Measurements from ENCODE around the gene RB1. TPM values are rescaled to one million over a fixed set of nuclear protein-coding genes. Genes with fewer than 3 reads are reported as not detected.

RB1 gene
- total RNA-seq, 1 experiment from 2014 or later = 36.7 TPM

- no TSS peak for BruUV-seq (replicated peaks)
Measured at GRCh38 chr13:48496271-48497161, 193.0 kb downstream of the RB1 start.

More at GRCh38 chr13:48496271-48497161, 193.0 kb downstream of the RB1 start:
- H3K9me2 ChIP-seq (ENCODE audit: insufficient read depth) = no peaks in the 10 kb centered on the region
- no peak overlapping the region for H3K9ac ChIP-seq (ENCODE audit: low read length)
- H3K4me1 ChIP-seq (ENCODE audit: control insufficient read depth in 1 of 2, insufficient read depth in 2 of 2, low read length in 2 of 2) = no peaks in the 10 kb centered on the region
- H3K36me3 ChIP-seq (ENCODE audit: control insufficient read depth in 1 of 2, insufficient read depth in 2 of 2, low read length in 2 of 2) = no peaks in the 10 kb centered on the region
- no peaks in the 10 kb centered on the region for H3K79me2 ChIP-seq (ENCODE audit: insufficient read depth, low read length)
- no peaks in the 10 kb centered on the region for H3K9me3 ChIP-seq (ENCODE audit: control insufficient read depth in 1 of 2, insufficient read depth in 1 of 2, low read depth in 1 of 2, low read length in 2 of 2)
- DNase-seq (ENCODE audit: low read depth, low spot score) (no peak), ATAC-seq (no peak)
- no peak overlapping the region for H2AFZ ChIP-seq (ENCODE audit: low read depth, low read length, poor library complexity, severe bottlenecking)
- no peaks in the 10 kb centered on the region for H3K27me3 ChIP-seq (ENCODE audit: insufficient read depth, low read length)
- no peak overlapping the region for H3K4me3 ChIP-seq (replicated peaks in 1 of 2; ENCODE audit: low read depth in 1 of 2, low read length in 2 of 2)
- no peak overlapping the region for H3K27ac ChIP-seq (ENCODE audit: low read depth, low read length)
- CTCF ChIA-PET = no interaction called here
- RAD21 ChIA-PET (ENCODE audit: low non-redundant PET in 1 of 2, low total read pairs in 2 of 2, uncharacterized antibody in 2 of 2, unreplicated experiment in 2 of 2) = no interaction called here
- POLR2A ChIA-PET = no interaction called here
- no peak for TF ChIP-seq EZH2phosphoT487 (IDR thresholded peaks at IDR 0.05; ENCODE audit: borderline replicate concordance)
- TF ChIP-seq YY1 (IDR thresholded peaks at IDR 0.05; ENCODE audit: extremely low read depth, insufficient replicate concordance, low read depth, low read length) = no peak
- TF ChIP-seq SIN3A (IDR thresholded peaks at IDR 0.05; ENCODE audit: low read depth) = no peak
- no peak for TF ChIP-seq CEBPB (IDR thresholded peaks at IDR 0.05; ENCODE audit: low read depth)
- no peak for TF ChIP-seq RAD21 (IDR thresholded peaks at IDR 0.05; ENCODE audit: low read depth)
- no peak for TF ChIP-seq ZBTB33 (IDR thresholded peaks at IDR 0.05; ENCODE audit: extremely low read depth, insufficient replicate concordance, low read length)
- TF ChIP-seq POLR2AphosphoS5 (IDR thresholded peaks at IDR 0.05; ENCODE audit: low read depth, low read length) = no peak
- no peak for TF ChIP-seq ZFX (IDR thresholded peaks at IDR 0.05)
- TF ChIP-seq ELF1 (IDR thresholded peaks at IDR 0.05; ENCODE audit: borderline replicate concordance, low read depth) = no peak
- TF ChIP-seq TCF7L2 (IDR thresholded peaks at IDR 0.05; ENCODE audit: borderline replicate concordance, extremely low read depth, insufficient read depth, insufficient read length) = no peak
- no peak for TF ChIP-seq POLR2A (IDR thresholded peaks at IDR 0.05; ENCODE audit: borderline replicate concordance, extremely low read depth, insufficient read depth, insufficient read length)
- TF ChIP-seq SRF (IDR thresholded peaks at IDR 0.05; ENCODE audit: low read depth) = no peak
- TF ChIP-seq MAX (IDR thresholded peaks at IDR 0.05) = no peak
- no peak for TF ChIP-seq EGR1 (IDR thresholded peaks at IDR 0.05; ENCODE audit: low read depth)
- no peak for TF ChIP-seq REST (IDR thresholded peaks at IDR 0.05; ENCODE audit: low read depth)
- TF ChIP-seq FOSL1 (IDR thresholded peaks at IDR 0.05; ENCODE audit: low read depth) = no peak
- TF ChIP-seq EZH2 (IDR thresholded peaks at IDR 0.05) = no peak
- intact Hi-C loops (cut with micrococcal nuclease) = no loop called here
- no peaks in the 10 kb centered on the region for H4K20me1 ChIP-seq (ENCODE audit: insufficient read depth)
- H3K4me2 ChIP-seq (ENCODE audit: low read length) = no peak overlapping the region
